HL-60 (cell line): Measurements from ENCODE around the gene ZNF24.

Source experiments
- CTCF ChIP-seq: IDR thresholded peaks from one replicate; pipeline ENCODE4 v1.5.1; 2011; ENCODE audit warnings: low read length, control low read depth, inconsistent platforms; ENCODE audit not compliant: insufficient read depth
- GABPA ChIP-seq: IDR thresholded peaks from 2 replicates; pipeline ENCODE4 v1.6.1; 2012; ENCODE audit warnings: low read depth
- POLR2AphosphoS5 ChIP-seq: IDR thresholded peaks from 2 replicates; pipeline ENCODE4 v1.6.1; 2012; ENCODE audit warnings: low read depth
- REST ChIP-seq: IDR thresholded peaks from 2 replicates; pipeline ENCODE4 v1.6.1; 2012; ENCODE audit warnings: low read depth; ENCODE audit not compliant: insufficient replicate concordance
- SPI1 ChIP-seq: IDR thresholded peaks from 2 replicates; pipeline ENCODE4 v1.6.1; 2012; ENCODE audit warnings: low read depth, mild to moderate bottlenecking, borderline replicate concordance

DNA sequence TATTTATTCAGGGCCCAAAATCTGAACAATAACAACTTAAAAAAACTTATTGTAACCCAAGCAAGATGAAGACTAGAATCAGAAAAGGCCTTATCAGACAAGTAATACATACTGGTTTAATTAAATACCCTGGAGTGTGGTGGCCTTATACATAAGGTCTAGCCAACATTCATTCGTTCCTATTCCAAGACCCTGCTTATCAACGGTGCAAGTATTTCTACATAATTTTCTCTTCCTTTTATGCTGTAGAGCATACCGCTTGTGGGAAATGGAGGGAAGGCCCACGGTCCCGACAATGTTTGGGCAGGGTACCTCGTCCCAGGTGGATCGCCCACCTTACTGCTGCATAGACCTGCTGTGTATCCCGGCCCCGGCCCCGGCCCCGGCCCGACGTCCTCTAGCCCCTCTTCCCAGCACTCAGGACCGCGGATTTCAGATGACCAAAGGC, 708 bp downstream of the ZNF24 start:
- no peak for TF ChIP-seq CTCF
- TF ChIP-seq POLR2AphosphoS5: no peak
- no peak for TF ChIP-seq GABPA
- TF ChIP-seq REST: no peak
- TF ChIP-seq SPI1: no peak
